Ovary (tissue), 9 donors: Measurements from ENCODE around the gene CDK19. TPM values are rescaled to one million over a fixed set of nuclear protein-coding genes. Genes with fewer than 3 reads are reported as not detected.

ENCODE experiments used
- DNase-seq, 5 donors: peaks; one replicate each; pipeline ENCODE4 v3.0.0-alpha.2; 2019 to 2020
- H3K27ac ChIP-seq, 2 donors: fragments of 200-600 bp; one replicate each; pipeline versions ENCODE4 v1.5.1 to v1.8.0; 2019 to 2022
- H3K27me3 ChIP-seq: fragments of 200-600 bp; one replicate; pipeline ENCODE4 v1.8.0; 2022
- H3K36me3 ChIP-seq: fragments of 200-600 bp; sonication (generic); one replicate; pipeline ENCODE4 v1.5.1; 2019
- H3K4me1 ChIP-seq: one replicate; pipeline ENCODE4 v1.8.1; 2013; ENCODE audit warnings: mild to moderate bottlenecking, moderate library complexity; ENCODE audit not compliant: insufficient read depth
- H3K4me3 ChIP-seq: fragments of 200-600 bp; sonication (generic); one replicate; pipeline ENCODE4 v1.5.1; 2017
- H3K9me3 ChIP-seq, 2 donors: fragments of 200-600 bp in 1 of 2; sonication (generic) in 1 of 2; one replicate each; pipeline versions ENCODE4 v1.5.1 to v1.8.1; 2013 to 2019; ENCODE audit warnings: mild to moderate bottlenecking in 1 of 2, moderate library complexity in 1 of 2
- CTCF ChIP-seq, 3 donors: fragments of 450-650 bp in 2 of 3; fragments of 200-600 bp in 1 of 3; IDR thresholded peaks; one replicate each; pipeline versions ENCODE4 v1.5.1 to v1.8.0; 2016 to 2022; ENCODE audit warnings: antibody characterized with exemption in 3 of 3, mild to moderate bottlenecking in 1 of 3
- EP300 ChIP-seq: sonication (generic); formaldehyde crosslinking; IDR thresholded peaks from one replicate; pipeline ENCODE4 v1.6.1; 2017; ENCODE audit warnings: antibody characterized with exemption
- POLR2A ChIP-seq: fragments of 450-650 bp; IDR thresholded peaks from one replicate; pipeline ENCODE4 v1.6.1; 2017; ENCODE audit warnings: antibody characterized with exemption, mild to moderate bottlenecking, moderate library complexity
- WGBS, 3 donors: extraction: QIAGEN DNeasy Blood & Tissue Kit in 1 of 3; methylation state at CpG; one replicate each; pipeline versions ENCODE4 v1.1.5 to v1.1.7; 2013 to 2017; 5-methylcytosine and 5-hydroxymethylcytosine counted together
- intact Hi-C, 4 donors: fragments of 100-400 bp; cut with DNase I; formaldehyde crosslinking; loops; one replicate each; pipeline versions ENCODE4 v1.11.0 to v1.15.1; 2022 to 2023
- polyA plus RNA-seq, 2 donors: library from polyadenylated mRNA; stranded (reverse); fragments of 200-250 nt in 1 of 2; fragments of 350-450 nt in 1 of 2; fragmentation: Illumina TruSeq in 1 of 2; extraction: RNeasy Lipid Tissue Mini Kit (QIAGEN cat#74804) in 1 of 2; gene quantifications; one replicate each; pipeline ENCODE4 v1.2.3, GENCODE V29; 2013 to 2014
- total RNA-seq, 7 donors: library from RNA; depleted of rRNA in 2 of 7; stranded (reverse); fragments of >200 nt in 2 of 7; fragmentation: NEBNext Ultra II Directional in 3 of 7; extraction: Animal tissue kit (Norgen Biotek cat#: 25700) in 3 of 7; gene quantifications; one replicate each; pipeline versions ENCODE4 v1.1.0 to v1.2.4, GENCODE V29; 2016 to 2023
- donor health status: DM: no; HTN: no; CAD: no; lungs with moderate emphysema.
- donor health status: DM: no; HTN: no; CAD: no.
- donor health status: Bipolar disorder and iron deficiency.
- donor health status: DM: yes; HTN: yes; CAD: no.
- donor health status: DM: no; HTN: no; CAD: no.
- donor health status: DM: yes; HTN: yes; CAD: no.

The CDK19 gene
- total and polyA plus RNA-seq, 9 donors = 9.8 to 20.8 (median 16.7) TPM

GRCh38 chr6:110662490-110663211 is 152.6 kb downstream of the CDK19 start:
- intact Hi-C loops = no loop called here
- no peaks in the 10 kb centered on the region for H3K4me1 ChIP-seq
- no peaks in the 10 kb centered on the region for H3K9me3 ChIP-seq
- no peak overlapping the region for H3K27ac ChIP-seq
- H3K36me3 ChIP-seq = no peaks in the 10 kb centered on the region
- DNase-seq = no peak
- no peak for TF ChIP-seq CTCF (IDR thresholded peaks at IDR 0.05)
- no peak for TF ChIP-seq EP300
- TF ChIP-seq POLR2A = no peak
- H3K4me3 ChIP-seq = no peak overlapping the region
- 32 to 58% (median 46%) methylated on average over 1 of the region's 1 CpG for WGBS, 3 donors
- no peaks in the 10 kb centered on the region for H3K27me3 ChIP-seq

GRCh38 chr6:110661414-110661813 is 153.9 kb downstream of the CDK19 start:
- WGBS, 3 donors = 97 to 99% (median 97%) methylated on average over 2 of the region's 2 CpGs
- Histone ChIP-seq H3K4me1 (no peaks in the 10 kb centered on the region), H3K4me3 (no peak overlapping the region), H3K9me3 (no peaks in the 10 kb centered on the region), H3K27me3 (no peaks in the 10 kb centered on the region), H3K27ac (no peak overlapping the region), H3K36me3 (no peaks in the 10 kb centered on the region)
- no peak for TF ChIP-seq EP300
- no peak for TF ChIP-seq CTCF (IDR thresholded peaks at IDR 0.05)
- TF ChIP-seq POLR2A = no peak
- intact Hi-C loops = no loop called here
- DNase-seq = no peak

- Histone ChIP-seq H3K9me3 (no peaks in the 10 kb centered on the region), H3K27ac (no peak overlapping the region), H3K36me3 (no peaks in the 10 kb centered on the region), H3K4me3 (no peak overlapping the region), H3K4me1 (no peaks in the 10 kb centered on the region), H3K27me3 (no peaks in the 10 kb centered on the region)
- WGBS, 3 donors = 93 to 97% (median 96%) methylated on average over 9 of the region's 9 CpGs
- TF ChIP-seq POLR2A (no peak), CTCF (IDR thresholded peaks at IDR 0.05) (no peak), EP300 (no peak)
- intact Hi-C loops = no loop called here
- no peak for DNase-seq
Measured at GRCh38 chr6:110660066-110660655, 155.1 kb downstream of the CDK19 start.

- Histone ChIP-seq H3K4me3 (no peak overlapping the region), H3K4me1 (no peaks in the 10 kb centered on the region), H3K9me3 (no peaks in the 10 kb centered on the region), H3K27ac (no peak overlapping the region), H3K27me3 (no peaks in the 10 kb centered on the region), H3K36me3 (no peaks in the 10 kb centered on the region)
- no peak for DNase-seq
- TF ChIP-seq CTCF (IDR thresholded peaks at IDR 0.05) = no peak
- no peak for TF ChIP-seq EP300
- TF ChIP-seq POLR2A = no peak
- intact Hi-C loops = no loop called here
- 50 to 61% (median 54%) methylated on average over 2 of the region's 2 CpGs for WGBS, 3 donors
Measured at GRCh38 chr6:110658631-110659211, 156.5 kb downstream of the CDK19 start.
